ENCODE measurements around the gene SERPINA4. TPM values are rescaled to one million over a fixed set of nuclear protein-coding genes. Genes with fewer than 3 reads are reported as not detected.

Gene SERPINA4
- polyA plus RNA-seq, 1 of the 3 experiments (the other 2 are of a cell fraction): not detected

DNA sequence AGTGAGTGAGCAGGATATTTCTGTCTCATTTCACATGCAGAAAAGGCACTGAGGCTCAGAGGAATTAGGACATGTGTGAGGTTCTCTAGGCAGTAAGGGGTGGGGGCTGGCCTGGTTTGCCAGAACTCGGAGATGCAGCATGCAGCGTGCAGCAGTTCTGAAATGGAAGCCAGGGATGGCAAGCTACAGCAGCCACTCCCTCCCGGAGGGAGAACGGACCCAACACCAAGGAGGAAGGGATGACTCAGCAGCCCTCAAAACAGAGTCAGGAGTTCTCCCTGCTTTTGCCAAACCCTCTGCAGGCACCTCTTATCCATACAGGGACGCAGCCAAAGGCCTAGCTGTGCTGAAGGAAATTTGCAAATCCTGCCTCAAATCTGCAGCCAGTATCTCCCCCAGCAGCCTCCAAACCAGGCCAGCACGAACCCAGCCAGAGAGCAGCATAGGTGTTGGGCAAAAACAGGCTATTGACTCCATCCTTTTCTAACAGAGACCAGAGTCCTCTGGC lies 40.7 kb downstream of the SERPINA4 start:
- H3K27ac ChIP-seq (ENCODE audit: low read depth in 2 of 2, low read length in 1 of 2): peak overlapping the region in 1 of 2 experiments; percentile 96; a peak in 2 of 4 replicates
- H3K4me1 ChIP-seq (ENCODE audit: control insufficient read depth in 1 of 2, insufficient read depth in 2 of 2, low read depth in 1 of 2, low read length in 1 of 2): peaks cover 0 to 33% of the 10 kb centered on the region in 2 experiments; a peak in 3 of 4 replicates
- peak; percentile 66; the same call in 1 of the 2 replicates for TF ChIP-seq FOSL2 (IDR thresholded peaks at IDR 0.05; ENCODE audit: borderline replicate concordance, low read depth)
- peak; percentile 51 for TF ChIP-seq JUND (IDR thresholded peaks at IDR 0.05)
- 0 out of 2 replicates have a peak, but pooled peaks have one; percentile 40 for TF ChIP-seq MAX (IDR thresholded peaks at IDR 0.05; ENCODE audit: low read depth)
- TF ChIP-seq ELF1 (IDR thresholded peaks at IDR 0.05): no peak
- TF ChIP-seq TCF12 (IDR thresholded peaks at IDR 0.05): 0 out of 2 replicates have a peak, but pooled peaks have one; percentile 5
- peak overlapping the region; percentile 87 for H2AFZ ChIP-seq (ENCODE audit: low read depth)
- peak overlapping the region; percentile 31 for H3K4me2 ChIP-seq
- no peaks in the 10 kb centered on the region for H3K9me3 ChIP-seq
- ChIA-PET CTCF (no interaction called here), POLR2A (no interaction called here)
- H3K36me3 ChIP-seq (replicated peaks in 1 of 2; ENCODE audit: control insufficient read depth in 1 of 2, insufficient read depth in 2 of 2, low read length in 1 of 2): no peaks in the 10 kb centered on the region
- H3K9me2 ChIP-seq: no peaks in the 10 kb centered on the region
- H3K4me3 ChIP-seq (ENCODE audit: low read depth in 2 of 2, low read length in 1 of 2): no peak overlapping the region
- peaks cover 4% of the 10 kb centered on the region for H3F3A ChIP-seq (replicated peaks; ENCODE audit: insufficient read depth)
- DNase-seq: no peak
- WGBS (ENCODE audit: low lambda C conversion rate): 21% methylated on average over 4 of the region's 6 CpGs
- peak overlapping the region; percentile 48; the same call in 1 of the 2 replicates for H3K9ac ChIP-seq
- no peaks in the 10 kb centered on the region for H3K79me2 ChIP-seq (ENCODE audit: insufficient read depth)
- H3K27me3 ChIP-seq (ENCODE audit: insufficient read depth): no peaks in the 10 kb centered on the region
- H4K20me1 ChIP-seq (ENCODE audit: insufficient read depth): no peaks in the 10 kb centered on the region

- Histone ChIP-seq H2AFZ (ENCODE audit: low read depth) (no peak overlapping the region), H3K4me3 (ENCODE audit: low read depth in 2 of 2, low read length in 1 of 2) (no peak overlapping the region), H3K9me2 (no peaks in the 10 kb centered on the region), H3F3A (replicated peaks; ENCODE audit: insufficient read depth) (peaks cover 4% of the 10 kb centered on the region), H3K79me2 (ENCODE audit: insufficient read depth) (no peaks in the 10 kb centered on the region), H3K4me2 (0 out of 2 replicates have a peak overlapping the region, but pooled peaks have one; percentile 31), H4K20me1 (ENCODE audit: insufficient read depth) (no peaks in the 10 kb centered on the region), H3K9ac (peak overlapping the region; percentile 48; the same call in 1 of the 2 replicates), H3K27me3 (ENCODE audit: insufficient read depth) (no peaks in the 10 kb centered on the region), H3K4me1 (ENCODE audit: control insufficient read depth in 1 of 2, insufficient read depth in 2 of 2, low read depth in 1 of 2, low read length in 1 of 2) (peaks cover 0 to 33% of the 10 kb centered on the region in 2 experiments; a peak in 3 of 4 replicates), H3K27ac (ENCODE audit: low read depth in 2 of 2, low read length in 1 of 2) (peak overlapping the region in 1 of 2 experiments; percentile 96; a peak in 1 of 4 replicates), H3K36me3 (replicated peaks in 1 of 2; ENCODE audit: control insufficient read depth in 1 of 2, insufficient read depth in 2 of 2, low read length in 1 of 2) (no peaks in the 10 kb centered on the region), H3K9me3 (no peaks in the 10 kb centered on the region)
- TF ChIP-seq NFIC (IDR thresholded peaks at IDR 0.05; ENCODE audit: borderline replicate concordance) (no peak), YY1 (IDR thresholded peaks at IDR 0.05; ENCODE audit: low read depth) (no peak), EP300 (IDR thresholded peaks at IDR 0.05; ENCODE audit: borderline replicate concordance in 1 of 2, low read depth in 1 of 2, low read length in 1 of 2) (no peak), EZH2phosphoT487 (IDR thresholded peaks at IDR 0.05; ENCODE audit: borderline replicate concordance, low read depth) (no peak), TAF1 (IDR thresholded peaks at IDR 0.05; ENCODE audit: borderline replicate concordance, low read depth, low read length) (no peak), RCOR1 (IDR thresholded peaks at IDR 0.05; ENCODE audit: low read length) (no peak), POLR2AphosphoS5 (IDR thresholded peaks at IDR 0.05; ENCODE audit: low read depth, low read length) (no peak), RAD21 (IDR thresholded peaks at IDR 0.05; ENCODE audit: low read length) (no peak), IRF3 (IDR thresholded peaks at IDR 0.05; ENCODE audit: low read depth, low read length) (no peak), GABPA (IDR thresholded peaks at IDR 0.05; ENCODE audit: low read depth) (no peak), SMC3 (IDR thresholded peaks at IDR 0.05; ENCODE audit: low read depth, low read length) (no peak), MEF2A (IDR thresholded peaks at IDR 0.05; ENCODE audit: borderline replicate concordance, low read depth) (no peak), FOXJ3 (CRISPR knock-in tag; IDR thresholded peaks at IDR 0.05) (no peak)
- TF ChIP-seq, protein P1, sequence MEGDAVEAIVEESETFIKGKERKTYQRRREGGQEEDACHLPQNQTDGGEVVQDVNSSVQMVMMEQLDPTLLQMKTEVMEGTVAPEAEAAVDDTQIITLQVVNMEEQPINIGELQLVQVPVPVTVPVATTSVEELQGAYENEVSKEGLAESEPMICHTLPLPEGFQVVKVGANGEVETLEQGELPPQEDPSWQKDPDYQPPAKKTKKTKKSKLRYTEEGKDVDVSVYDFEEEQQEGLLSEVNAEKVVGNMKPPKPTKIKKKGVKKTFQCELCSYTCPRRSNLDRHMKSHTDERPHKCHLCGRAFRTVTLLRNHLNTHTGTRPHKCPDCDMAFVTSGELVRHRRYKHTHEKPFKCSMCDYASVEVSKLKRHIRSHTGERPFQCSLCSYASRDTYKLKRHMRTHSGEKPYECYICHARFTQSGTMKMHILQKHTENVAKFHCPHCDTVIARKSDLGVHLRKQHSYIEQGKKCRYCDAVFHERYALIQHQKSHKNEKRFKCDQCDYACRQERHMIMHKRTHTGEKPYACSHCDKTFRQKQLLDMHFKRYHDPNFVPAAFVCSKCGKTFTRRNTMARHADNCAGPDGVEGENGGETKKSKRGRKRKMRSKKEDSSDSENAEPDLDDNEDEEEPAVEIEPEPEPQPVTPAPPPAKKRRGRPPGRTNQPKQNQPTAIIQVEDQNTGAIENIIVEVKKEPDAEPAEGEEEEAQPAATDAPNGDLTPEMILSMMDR (IDR thresholded peaks at IDR 0.05): no peak
- TF ChIP-seq, protein P2, sequence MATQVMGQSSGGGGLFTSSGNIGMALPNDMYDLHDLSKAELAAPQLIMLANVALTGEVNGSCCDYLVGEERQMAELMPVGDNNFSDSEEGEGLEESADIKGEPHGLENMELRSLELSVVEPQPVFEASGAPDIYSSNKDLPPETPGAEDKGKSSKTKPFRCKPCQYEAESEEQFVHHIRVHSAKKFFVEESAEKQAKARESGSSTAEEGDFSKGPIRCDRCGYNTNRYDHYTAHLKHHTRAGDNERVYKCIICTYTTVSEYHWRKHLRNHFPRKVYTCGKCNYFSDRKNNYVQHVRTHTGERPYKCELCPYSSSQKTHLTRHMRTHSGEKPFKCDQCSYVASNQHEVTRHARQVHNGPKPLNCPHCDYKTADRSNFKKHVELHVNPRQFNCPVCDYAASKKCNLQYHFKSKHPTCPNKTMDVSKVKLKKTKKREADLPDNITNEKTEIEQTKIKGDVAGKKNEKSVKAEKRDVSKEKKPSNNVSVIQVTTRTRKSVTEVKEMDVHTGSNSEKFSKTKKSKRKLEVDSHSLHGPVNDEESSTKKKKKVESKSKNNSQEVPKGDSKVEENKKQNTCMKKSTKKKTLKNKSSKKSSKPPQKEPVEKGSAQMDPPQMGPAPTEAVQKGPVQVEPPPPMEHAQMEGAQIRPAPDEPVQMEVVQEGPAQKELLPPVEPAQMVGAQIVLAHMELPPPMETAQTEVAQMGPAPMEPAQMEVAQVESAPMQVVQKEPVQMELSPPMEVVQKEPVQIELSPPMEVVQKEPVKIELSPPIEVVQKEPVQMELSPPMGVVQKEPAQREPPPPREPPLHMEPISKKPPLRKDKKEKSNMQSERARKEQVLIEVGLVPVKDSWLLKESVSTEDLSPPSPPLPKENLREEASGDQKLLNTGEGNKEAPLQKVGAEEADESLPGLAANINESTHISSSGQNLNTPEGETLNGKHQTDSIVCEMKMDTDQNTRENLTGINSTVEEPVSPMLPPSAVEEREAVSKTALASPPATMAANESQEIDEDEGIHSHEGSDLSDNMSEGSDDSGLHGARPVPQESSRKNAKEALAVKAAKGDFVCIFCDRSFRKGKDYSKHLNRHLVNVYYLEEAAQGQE (IDR thresholded peaks at IDR 0.05; ENCODE audit: low read depth, low read length): no peak
- WGBS (ENCODE audit: low lambda C conversion rate): 73% methylated on average over 2 of the region's 5 CpGs
- ChIA-PET CTCF (no interaction called here), POLR2A (no interaction called here)
- DNase-seq: no peak
Measured at GRCh38 chr14:94602722-94603121, 41.5 kb downstream of the SERPINA4 start.

Data from SK-N-SH (cell line).